NCI-H510A (cell line): ENCODE results near the gene AXIN1.
"Not testable (repeated sequence)": the region's sequence is repeated elsewhere in the genome, so short reads cannot be mapped to it uniquely, and the experiment has no call there.

Source experiments
- DNase-seq: peaks from one replicate; lab custom pipeline; 2025; lab: John Stamatoyannopoulos, UW

Gene AXIN1

GRCh38 chr16:352547-353403, at the start of gene AXIN1:
AXIN1 (minus strand) TSS chr16:352723; CDS start chr16:347025, 5,698 bp downstream.
- DNase-seq, result peak; percentile 79

- DNase-seq, result no peak
Measured at GRCh38 chr16:401468-402348, 49.2 kb upstream of the AXIN1 start, which contains the start of gene DECR2. DECR2 (plus strand) TSS chr16:401885; CDS start chr16:401964, 79 bp downstream.

- DNase-seq, result no peak
Measured at GRCh38 chr16:400061-400591, 47.6 kb upstream of the AXIN1 start.

GRCh38 chr16:399340-400019, 47.0 kb upstream of the AXIN1 start:
- no peak for DNase-seq

- DNase-seq, result no peak
Measured at GRCh38 chr16:398561-399339, 46.2 kb upstream of the AXIN1 start.

GRCh38 chr16:397736-398332, 45.3 kb upstream of the AXIN1 start:
- no peak for DNase-seq

GRCh38 chr16:397135-397661, 44.7 kb upstream of the AXIN1 start, which contains the start of gene NME4:
NME4 (plus strand) TSS chr16:397199; CDS start chr16:397223, 24 bp downstream.
- DNase-seq, result no peak

- DNase-seq, result no peak
Measured at GRCh38 chr16:396605-397004, 44.1 kb upstream of the AXIN1 start.

- DNase-seq, result no peak
Measured at GRCh38 chr16:396199-396598, 43.7 kb upstream of the AXIN1 start.

- DNase-seq, result no peak
Measured at GRCh38 chr16:392450-393030, 40.0 kb upstream of the AXIN1 start.

- DNase-seq, result no peak
Measured at GRCh38 chr16:391885-392335, 39.4 kb upstream of the AXIN1 start.

- DNase-seq, result no peak
Measured at GRCh38 chr16:389352-389751, 36.8 kb upstream of the AXIN1 start.

- not testable (repeated sequence) for DNase-seq
Measured at GRCh38 chr16:387761-388666, 35.5 kb upstream of the AXIN1 start.

- DNase-seq, result no peak
Measured at GRCh38 chr16:386641-387156, 34.2 kb upstream of the AXIN1 start.

GRCh38 chr16:383326-384051, 31.0 kb upstream of the AXIN1 start:
- DNase-seq, result no peak

GRCh38 chr16:381789-382717, 29.5 kb upstream of the AXIN1 start, which contains the start of gene PGAP6:
PGAP6 (minus strand) TSS chr16:381978; CDS start chr16:381821, 157 bp downstream.
- DNase-seq, result no peak
